ENCODE results near the gene ADGRG1.

GRCh38 chr16:57668263-57668571 lies 39.8 kb downstream of the ADGRG1 start, which contains the start of gene ADGRG3:
- TF ChIP-seq POLR2AphosphoS5 (IDR thresholded peaks at IDR 0.05; ENCODE audit: borderline replicate concordance, low read depth, low read length) = no peak
- TF ChIP-seq EZH2 (IDR thresholded peaks at IDR 0.05) = no peak
